Suppressor macrophage (primary cell): ENCODE data around the gene GPC2.
"Not testable (repeated sequence)": the region's sequence is repeated elsewhere in the genome, so short reads cannot be mapped to it uniquely, and the experiment has no call there.

Experiments used
- DNase-seq, 4 experiments: peaks; one replicate each; pipeline ENCODE4 v3.0.0-alpha.2; 2020 to 2022

GPC2 gene

GRCh38 chr7:100198266-100198665 lies 21.1 kb upstream of the GPC2 start:
- no peak for DNase-seq

DNA sequence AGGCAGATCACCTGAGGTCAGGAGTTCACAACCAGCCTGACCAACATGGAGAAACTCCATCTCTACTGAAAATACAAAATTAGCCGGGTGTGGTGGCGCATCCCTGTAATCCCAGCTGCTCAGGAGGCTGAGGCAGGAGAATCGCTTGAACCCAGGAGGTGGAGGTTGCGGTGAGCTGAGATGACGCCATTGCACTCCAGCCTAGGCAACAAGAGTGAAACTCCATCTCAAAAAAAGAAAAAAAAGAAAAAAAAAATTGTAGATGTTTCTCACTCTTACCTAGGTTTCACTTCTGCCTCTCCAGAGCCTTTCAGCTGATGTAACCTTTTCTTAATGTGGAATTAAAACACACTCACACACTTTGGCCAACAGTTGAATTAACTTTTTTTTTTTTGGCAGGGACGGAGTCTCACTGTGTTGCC lies 18.7 kb upstream of the GPC2 start:
- DNase-seq: not testable (repeated sequence)

DNA sequence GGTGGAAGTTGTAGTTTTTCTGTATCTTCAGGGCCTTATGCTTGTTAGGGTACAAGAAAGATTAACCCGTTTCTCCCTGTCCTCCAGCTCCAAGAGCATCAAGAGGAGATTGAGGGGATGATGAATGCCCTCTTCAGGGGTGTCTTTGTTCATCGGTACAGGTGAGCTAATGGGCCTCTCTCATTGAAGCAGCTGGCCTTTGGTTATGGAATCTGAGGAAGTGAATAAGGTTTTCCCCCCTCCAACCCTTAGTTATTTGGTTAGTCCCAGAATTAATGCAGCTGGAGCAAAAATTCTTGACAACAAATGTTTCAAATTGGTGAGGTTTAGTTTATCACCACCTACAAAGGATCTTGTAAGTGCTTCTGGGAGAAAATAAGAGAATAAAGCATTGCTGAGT lies 18.0 kb upstream of the GPC2 start:
- no peak for DNase-seq

GRCh38 chr7:100192969-100193368 lies 15.8 kb upstream of the GPC2 start:
- no peak for DNase-seq

DNA sequence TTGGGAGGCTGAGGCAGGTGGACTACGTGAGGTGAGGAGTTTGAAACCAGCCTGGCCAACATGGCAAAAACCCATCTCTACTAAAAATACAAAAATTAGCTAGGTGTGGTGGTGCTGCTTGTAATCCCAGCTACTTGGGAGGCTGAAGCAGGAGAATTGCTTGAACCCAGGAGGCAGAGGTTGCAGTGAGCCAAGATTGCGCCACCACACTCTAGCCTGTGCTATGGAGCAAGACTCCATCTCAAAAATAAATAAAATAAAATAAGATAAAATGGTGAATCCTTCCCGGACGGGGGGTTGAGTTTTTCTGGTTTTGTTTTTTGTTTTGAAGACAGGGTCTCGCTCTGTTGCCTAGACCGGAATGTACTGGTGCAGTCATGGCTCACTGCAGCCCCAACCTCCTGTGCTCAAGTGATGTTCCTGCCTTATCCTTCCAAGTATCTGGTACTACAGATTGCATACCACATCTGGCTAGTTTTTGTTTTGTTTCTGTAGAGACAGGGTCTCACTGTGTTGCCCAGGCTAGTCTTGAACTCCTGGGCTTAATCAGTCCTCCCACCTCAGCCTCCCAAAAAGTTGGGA lies 15.2 kb upstream of the GPC2 start:
- DNase-seq: not testable (repeated sequence)

- peak; percentile 22 to 82 (median 58) for DNase-seq
Measured at GRCh38 chr7:100191775-100192174, 14.6 kb upstream of the GPC2 start.

DNA sequence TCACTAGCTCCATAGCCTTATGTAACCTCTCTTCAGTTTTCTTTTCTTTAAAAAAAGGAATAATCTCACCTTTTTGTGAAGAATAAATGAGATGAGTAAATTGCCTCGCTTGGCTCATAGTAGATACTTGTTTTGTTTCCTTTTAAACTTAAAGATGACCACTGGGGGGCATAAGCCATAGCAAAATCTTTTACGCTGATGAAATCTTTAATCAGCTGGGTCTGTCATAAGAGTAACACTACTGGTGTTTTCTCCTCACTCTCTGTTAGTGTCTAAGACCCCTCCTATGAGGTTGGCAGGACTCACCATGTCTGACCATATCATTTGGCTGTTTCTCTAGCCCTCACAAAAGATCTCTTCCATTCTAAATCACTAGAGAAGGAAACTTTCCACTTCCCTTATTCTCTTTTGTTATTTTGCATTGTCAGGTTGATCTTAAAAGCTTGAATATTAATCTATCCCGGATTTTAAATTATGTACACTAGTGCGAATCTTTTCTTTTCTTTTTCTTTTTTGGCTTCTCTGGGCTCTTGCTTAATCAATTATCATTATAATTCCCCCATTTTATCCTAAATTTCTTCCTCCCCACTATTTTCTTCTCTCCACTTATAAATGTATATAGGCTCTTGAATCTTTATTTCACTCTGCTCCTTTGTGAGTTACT lies 13.0 kb upstream of the GPC2 start:
- peak; percentile 25 to 63 (median 42) for DNase-seq

- DNase-seq: no peak
Measured at GRCh38 chr7:100189061-100189460, 11.9 kb upstream of the GPC2 start.

GRCh38 chr7:100185726-100186125 lies 8.5 kb upstream of the GPC2 start:
- no peak for DNase-seq

- DNase-seq: not testable (repeated sequence)
Measured at GRCh38 chr7:100183090-100183489, 5.9 kb upstream of the GPC2 start.

GRCh38 chr7:100182616-100183015 lies 5.4 kb upstream of the GPC2 start:
- DNase-seq: not testable (repeated sequence)

DNA sequence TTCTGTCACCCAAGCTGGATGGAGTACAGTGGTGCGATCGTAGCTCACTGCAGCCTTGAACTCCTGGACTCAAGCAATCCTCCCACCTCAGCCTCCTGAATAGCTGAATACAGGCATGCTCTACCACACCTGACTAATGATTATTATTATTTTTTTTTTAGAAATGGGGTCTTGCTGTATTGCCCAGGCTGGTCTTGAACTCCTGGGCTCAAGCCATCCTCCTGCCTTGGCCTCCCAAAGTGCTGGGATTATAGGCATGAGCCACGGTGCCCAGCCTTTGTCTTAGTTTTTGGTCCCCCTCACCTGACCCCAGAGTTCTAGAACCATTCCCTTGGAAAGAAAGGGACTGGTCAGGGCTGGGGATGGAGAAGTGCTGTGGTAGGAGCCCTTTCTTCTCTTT lies 2.9 kb upstream of the GPC2 start:
- not testable (repeated sequence) for DNase-seq

DNA sequence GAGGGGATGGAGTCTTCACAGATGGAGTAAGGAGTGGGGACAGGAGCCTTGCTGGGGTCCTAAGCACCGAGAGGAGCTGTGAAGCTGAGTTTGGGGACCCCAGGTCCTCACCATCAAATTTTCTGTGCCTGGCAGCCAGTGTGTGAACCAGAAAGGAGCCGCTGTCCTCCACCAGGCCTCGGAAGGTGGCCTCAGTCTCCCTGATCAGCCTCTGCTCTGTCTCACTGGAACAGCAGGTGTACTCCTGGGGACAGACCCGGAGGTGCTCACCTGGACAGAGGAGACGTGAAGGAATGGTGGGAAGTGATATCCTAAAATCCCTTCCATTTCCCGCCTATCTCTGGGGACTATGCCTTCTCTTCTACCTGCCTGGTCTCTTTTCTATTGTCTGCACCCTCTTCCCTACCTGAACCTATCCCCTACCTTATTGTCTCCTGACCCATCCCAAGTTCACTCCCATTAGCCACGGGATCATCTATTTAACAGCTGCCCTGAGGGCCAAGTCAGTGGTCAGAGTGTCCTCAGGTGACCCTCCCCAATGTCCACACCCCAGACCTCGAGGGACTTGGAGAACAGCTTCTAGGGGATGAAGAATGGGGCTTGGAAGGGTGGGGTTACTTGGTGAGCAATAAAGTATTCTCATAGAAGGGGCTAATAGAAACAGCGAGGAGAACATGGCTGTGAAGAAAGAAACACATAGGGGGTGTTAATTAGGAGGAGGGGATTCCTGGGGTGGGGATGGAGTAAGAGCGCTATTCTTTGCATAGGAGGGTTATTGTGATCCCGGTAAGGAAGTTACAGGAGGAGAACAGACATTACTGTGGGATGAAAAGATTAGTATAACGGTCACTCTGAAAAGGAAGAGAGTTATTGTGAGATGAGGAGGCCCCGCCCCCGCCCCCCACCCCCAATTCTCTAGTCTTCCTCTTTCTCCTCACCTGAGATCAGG lies 811 bp downstream of the GPC2 start:
- DNase-seq: no peak

GRCh38 chr7:100175296-100175935 lies 1.8 kb downstream of the GPC2 start:
- DNase-seq: no peak

DNA sequence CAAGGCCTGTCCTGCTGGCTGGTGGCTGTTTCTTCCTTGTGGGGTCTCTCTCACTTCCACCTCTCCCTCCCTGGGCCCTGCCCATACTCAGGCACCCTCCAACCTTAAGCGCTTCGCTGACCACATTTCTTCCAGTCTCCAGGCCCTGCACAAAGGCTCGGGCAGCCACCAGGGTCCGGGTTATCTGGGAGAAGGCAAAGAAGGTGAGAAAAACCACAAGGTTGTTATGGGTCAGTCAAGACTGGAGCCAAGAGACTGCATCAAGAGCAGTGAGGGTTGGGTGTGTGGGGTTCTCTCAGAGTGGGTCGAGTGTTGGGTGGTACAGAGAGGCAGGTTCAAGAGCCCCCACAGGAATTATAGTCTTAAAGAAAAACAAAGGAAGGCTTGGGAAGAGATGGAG lies 2.6 kb downstream of the GPC2 start:
- no peak for DNase-seq

- DNase-seq: no peak
Measured at GRCh38 chr7:100173806-100174495, 3.2 kb downstream of the GPC2 start.

- no peak for DNase-seq
Measured at GRCh38 chr7:100171840-100172239, 5.3 kb downstream of the GPC2 start.

GRCh38 chr7:100171087-100171681 lies 6.0 kb downstream of the GPC2 start:
- DNase-seq: peak in 1 of 4 experiments; percentile 40

DNA sequence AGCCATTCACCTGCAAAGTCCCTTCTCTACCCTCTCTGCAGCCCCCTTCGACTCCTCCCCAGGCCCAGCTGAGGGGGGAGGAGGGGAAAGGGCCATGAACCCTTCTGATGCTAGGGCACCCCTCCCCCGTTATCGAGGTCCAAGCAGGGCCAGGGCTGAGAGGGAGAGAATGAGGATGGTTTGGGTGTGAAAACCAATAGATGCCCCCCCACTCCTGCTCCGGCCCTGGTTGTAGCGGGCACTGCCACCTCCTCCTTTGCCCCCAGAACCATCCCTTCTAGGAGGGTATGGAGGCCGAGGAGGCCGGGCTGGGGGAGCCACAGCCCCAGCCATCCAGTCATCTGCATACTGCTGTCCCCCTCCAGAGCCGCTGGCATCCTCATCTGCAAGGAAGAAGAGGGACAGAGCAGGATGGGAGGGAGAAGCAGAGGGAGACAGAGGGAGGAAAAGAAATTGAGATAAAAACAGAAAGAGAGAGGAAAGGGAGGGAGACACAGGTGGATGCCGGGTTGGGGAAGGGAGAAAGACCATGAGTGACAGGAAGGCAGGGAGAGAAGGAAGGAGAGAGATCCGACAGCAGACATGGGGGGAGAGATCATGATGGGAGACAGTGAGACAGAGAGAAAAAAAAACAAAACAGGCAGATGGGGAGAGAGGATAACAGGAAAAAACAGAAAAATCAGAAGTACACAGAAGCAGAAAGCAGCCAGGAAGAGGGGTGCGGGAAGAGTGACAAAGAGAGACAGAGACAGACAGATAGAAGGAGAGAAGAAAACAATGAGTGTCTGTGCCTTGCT lies 6.9 kb downstream of the GPC2 start:
- no peak for DNase-seq

DNA sequence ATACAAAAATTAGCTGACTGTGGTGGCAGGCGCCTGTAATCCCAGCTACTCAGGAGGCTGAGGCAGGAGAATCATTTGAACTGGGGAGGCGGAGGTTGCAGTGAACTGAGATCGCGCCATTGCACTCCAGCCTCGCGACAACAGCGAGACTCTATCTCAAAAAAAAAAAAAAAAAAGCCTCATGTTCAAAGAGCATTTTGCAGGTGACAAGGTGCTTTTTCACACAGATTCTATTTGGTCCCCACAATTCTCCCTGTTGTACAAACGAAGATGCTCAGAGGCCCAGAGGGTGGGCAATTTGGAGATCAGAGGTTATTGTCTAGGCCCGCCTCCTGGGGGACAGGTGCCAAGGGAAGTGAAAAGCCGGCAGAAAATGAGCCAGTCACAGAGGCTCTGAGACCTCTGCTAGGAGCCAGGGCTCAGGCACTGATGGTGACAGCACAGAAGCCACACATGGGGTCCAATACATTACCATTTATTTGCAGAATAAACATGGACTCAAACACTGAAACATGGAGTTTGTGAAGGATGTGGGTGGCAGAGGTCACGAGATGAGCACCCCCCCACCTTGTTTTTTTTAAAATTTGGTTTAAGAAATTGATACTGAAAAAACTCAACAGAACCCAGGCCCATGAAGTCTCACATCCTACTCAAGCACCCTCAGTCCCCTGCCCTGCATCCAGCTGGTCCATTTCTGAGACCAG lies 7.9 kb downstream of the GPC2 start:
- DNase-seq: no peak
